K562 (cell line): ENCODE results near the gene CTF1. TPM values are rescaled to one million over a fixed set of nuclear protein-coding genes. Genes with fewer than 3 reads are reported as not detected.
A peak's percentile ranks its signal among the peaks of the same experiment; 100 is the strongest.

Experiments used
- ATAC-seq: fragments of 200-7000 bp; cut with Tn5 transposase; 3 replicates; pipeline ENCODE4 v1.9.1; 2020; ENCODE audit warnings: moderate library complexity
- BruUV-seq: library from RNA; stranded (reverse); fragments of 400-500 nt; replicated peaks from 2 replicates; lab custom pipeline; 2021; lab: Mats Ljungman, UMichigan
- CTCF ChIA-PET: fragments of 300-600 bp; formaldehyde crosslinking; extraction: SDS; loops from one replicate; lab custom pipeline; 2021; ENCODE audit warnings: low intra/inter-chr PET ratio; lab: Yijun Ruan, JAX
- POLR2A ChIA-PET: fragments of 300-600, 350-650 bp; sonication (Branson Sonifier 250); formaldehyde crosslinking; extraction: SDS; loops from one replicate; lab custom pipeline; 2021; ENCODE audit warnings: antibody characterized with exemption, inconsistent platforms; lab: Yijun Ruan, JAX
- DNase-seq, 4 experiments: peaks; one replicate each; pipeline versions ENCODE4 v3.0.0 to v3.0.0-alpha.2; 2011 to 2018; ENCODE audit warnings: low spot score in 3 of 4, mixed read lengths in 3 of 4; ENCODE audit errors: extremely low read depth in 1 of 4
- FAIRE-seq: peaks from 2 replicates; lab custom pipeline; 2011; peaks lifted over from hg19 to GRCh38; lab: Jason Lieb, UNC
- H2AFZ ChIP-seq: 2 replicates; pipeline ENCODE4 v1.6.0; 2011; ENCODE audit warnings: low read depth, low read length, control low read depth, inconsistent platforms
- H3K27ac ChIP-seq: fragments of 200-600 bp; 3 replicates; pipeline ENCODE4 v1.8.0; 2011; ENCODE audit warnings: low read depth, mild to moderate bottlenecking, control low read depth, inconsistent platforms, low read length, moderate library complexity, mixed read lengths; ENCODE audit errors: extremely low read depth
- H3K27me3 ChIP-seq, 2 experiments: fragments of 300-600 bp in 1 of 2; 2 replicates in 1 of 2; 3 replicates in 1 of 2; pipeline versions ENCODE4 v1.6.0 to v1.8.0; 2011; ENCODE audit warnings: inconsistent platforms in 2 of 2, low read length in 2 of 2, mild to moderate bottlenecking in 1 of 2, mixed read lengths in 1 of 2, moderate library complexity in 1 of 2; ENCODE audit not compliant: control insufficient read depth in 2 of 2, insufficient read depth in 2 of 2
- H3K36me3 ChIP-seq: fragments of 300-600 bp; 3 replicates; pipeline ENCODE4 v1.8.0; 2011; ENCODE audit warnings: mild to moderate bottlenecking, low read length, inconsistent platforms; ENCODE audit not compliant: control insufficient read depth, insufficient read depth
- H3K4me1 ChIP-seq, 2 experiments: fragments of 200-600 bp in 1 of 2; replicated peaks in 1 of 2; 2 replicates in 1 of 2; 3 replicates in 1 of 2; pipeline versions ENCODE4 v1.5.1 to v1.8.0; 2011; ENCODE audit warnings: inconsistent platforms in 2 of 2, low read length in 2 of 2, mild to moderate bottlenecking in 1 of 2, mixed read lengths in 1 of 2, moderate library complexity in 1 of 2; ENCODE audit not compliant: control insufficient read depth in 2 of 2, insufficient read depth in 2 of 2
- H3K4me2 ChIP-seq: 2 replicates; pipeline ENCODE4 v1.6.1; 2011; ENCODE audit warnings: low read length, control low read depth, inconsistent platforms, mixed read lengths; ENCODE audit not compliant: insufficient read depth
- H3K4me3 ChIP-seq: fragments of 200-600 bp; sonication (generic), shearing (Covaris generic); 2 replicates; pipeline ENCODE4 v1.5.1; 2016; ENCODE audit warnings: control low read depth, inconsistent platforms
- H3K79me2 ChIP-seq: fragments of 200-600 bp; 3 replicates; pipeline ENCODE4 v1.8.0; 2011; ENCODE audit warnings: low read length, inconsistent platforms; ENCODE audit not compliant: control insufficient read depth, insufficient read depth
- H3K9ac ChIP-seq, 2 experiments: 2 replicates each; pipeline versions ENCODE4 v1.6.0 to v1.6.1; 2011; ENCODE audit warnings: low read depth in 2 of 2, low read length in 2 of 2, control low read depth in 1 of 2, inconsistent platforms in 1 of 2, mild to moderate bottlenecking in 1 of 2, mixed read lengths in 1 of 2; ENCODE audit not compliant: insufficient read depth in 1 of 2
- H3K9me1 ChIP-seq: one replicate; pipeline ENCODE4 v1.6.0; 2011; ENCODE audit warnings: inconsistent platforms, mild to moderate bottlenecking, low read length, moderate library complexity; ENCODE audit not compliant: control insufficient read depth, insufficient read depth
- H3K9me3 ChIP-seq: replicated peaks from 2 replicates; pipeline ENCODE4 v1.5.1; 2011; ENCODE audit warnings: low read depth, low read length, inconsistent platforms; ENCODE audit not compliant: control insufficient read depth, insufficient read depth
- H4K20me1 ChIP-seq: replicated peaks from 2 replicates; pipeline ENCODE4 v1.6.1; 2011; ENCODE audit warnings: low read length, inconsistent platforms, mixed read lengths; ENCODE audit not compliant: control insufficient read depth, insufficient read depth
- CEBPB ChIP-seq: fragments of 450-650 bp; IDR thresholded peaks from 2 replicates; pipeline ENCODE4 v1.6.1; 2016; ENCODE audit warnings: missing genetic modification characterization, missing compliant biosample characterization
- CREB3 ChIP-seq: fragments of 450-650 bp; conservative IDR thresholded peaks from 2 replicates; pipeline ENCODE4 v1.6.1; 2016; ENCODE audit warnings: missing genetic modification characterization, low read depth, mild to moderate bottlenecking, missing compliant biosample characterization, moderate library complexity
- EHMT2 ChIP-seq: fragments of 450-650 bp; IDR thresholded peaks from 2 replicates; pipeline ENCODE4 v1.6.1; 2018; ENCODE audit warnings: antibody characterized with exemption
- GABPA ChIP-seq: fragments of 200-800 bp; sonication (Bioruptor generic); conservative IDR thresholded peaks from 2 replicates; pipeline ENCODE4 v1.6.1; 2016; ENCODE audit warnings: low read depth, missing genetic modification characterization, missing compliant biosample characterization
- GABPB1 ChIP-seq: sonication (generic); formaldehyde crosslinking; IDR thresholded peaks from 2 replicates; pipeline ENCODE4 v1.8.0; 2022; ENCODE audit warnings: mild to moderate bottlenecking, missing genetic modification reagents
- MAFK ChIP-seq: IDR thresholded peaks from 2 replicates; pipeline ENCODE4 v1.6.1; 2011; ENCODE audit warnings: low read length, improper control_type of control experiment
- NR2C2 ChIP-seq, 2 experiments: fragments of 200-800 bp in 1 of 2; sonication (Bioruptor generic) in 1 of 2; sonication (generic) in 1 of 2; formaldehyde crosslinking in 1 of 2; IDR thresholded peaks; 2 replicates each; pipeline versions ENCODE4 v1.6.1 to v1.8.0; 2016 to 2022; ENCODE audit warnings: mild to moderate bottlenecking in 1 of 2, missing compliant biosample characterization in 1 of 2, missing genetic modification characterization in 1 of 2, missing genetic modification reagents in 1 of 2
- PHB ChIP-seq: fragments of 250-450 bp; sonication (Bioruptor Pico); IDR thresholded peaks from 2 replicates; pipeline ENCODE4 v1.5.0; 2021
- PTTG1 ChIP-seq: fragments of 450-650 bp; IDR thresholded peaks from 2 replicates; pipeline ENCODE4 v1.6.1; 2016; ENCODE audit warnings: low read depth, mild to moderate bottlenecking, missing genetic modification characterization, missing compliant biosample characterization
- RUNX1 ChIP-seq: sonication (generic); IDR thresholded peaks from 2 replicates; pipeline ENCODE4 v1.6.1; 2016; ENCODE audit warnings: antibody characterized with exemption, low read depth
- TCF3 ChIP-seq: sonication (generic); formaldehyde crosslinking; IDR thresholded peaks from 2 replicates; pipeline ENCODE4 v1.4.0; 2020; ENCODE audit warnings: mild to moderate bottlenecking, missing genetic modification reagents
- YY1 ChIP-seq, 3 experiments: IDR thresholded peaks; 2 replicates each; pipeline ENCODE4 v1.6.1; 2011; ENCODE audit warnings: low read length in 2 of 3, mild to moderate bottlenecking in 2 of 3, moderate library complexity in 2 of 3, borderline replicate concordance in 1 of 3, control low read depth in 1 of 3, low read depth in 1 of 3; ENCODE audit not compliant: insufficient read depth in 3 of 3, insufficient replicate concordance in 2 of 3, control insufficient read depth in 1 of 3, insufficient read length in 1 of 3; ENCODE audit errors: extremely low read depth in 1 of 3
- ZBTB17 ChIP-seq: fragments of 450-650 bp; formaldehyde crosslinking; IDR thresholded peaks from 2 replicates; pipeline ENCODE4 v1.4.0; 2020; ENCODE audit warnings: mild to moderate bottlenecking
- ZBTB7A ChIP-seq: IDR thresholded peaks from 2 replicates; pipeline ENCODE4 v1.6.1; 2011; ENCODE audit warnings: low read depth, mild to moderate bottlenecking, low read length, moderate library complexity, borderline replicate concordance; ENCODE audit not compliant: control insufficient read depth
- ZEB2 ChIP-seq: fragments of 450-650 bp; IDR thresholded peaks from 2 replicates; pipeline ENCODE4 v1.6.1; 2016
- ZNF175 ChIP-seq: fragments of 200-800 bp; sonication (Bioruptor generic); IDR thresholded peaks from 2 replicates; pipeline ENCODE4 v1.6.1; 2016; ENCODE audit warnings: low read depth, mild to moderate bottlenecking, missing genetic modification characterization, missing compliant biosample characterization
- WGBS: fragments of 100-300 bp; shearing (Covaris generic); methylation state at CpG from one replicate; pipeline ENCODE4 v1.1.6; 2016; ENCODE audit warnings: low coverage, mixed read lengths; ENCODE audit not compliant: insufficient coverage; ENCODE audit errors: missing lambda C conversion rate; 5-methylcytosine and 5-hydroxymethylcytosine counted together
- in situ Hi-C: fragments of 300-500 bp; cut with MboI; formaldehyde crosslinking; loops from 4 replicates; pipeline ENCODE4 v1.15.0; 2018; ENCODE audit warnings: inconsistent platforms, mixed read lengths
- intact Hi-C: fragments of 100-400 bp; cut with micrococcal nuclease; formaldehyde crosslinking; loops from 2 replicates; pipeline ENCODE4 v1.14.2; 2022
- polyA plus RNA-seq, 8 experiments: library from polyadenylated mRNA; depleted of rRNA in 4 of 8; stranded (reverse) in 5 of 8; unstranded in 3 of 8; fragments of >200 nt; fragmentation: Nextera tagmentation in 2 of 8; fragmentation: Illumina TruSeq in 1 of 8; extraction: Ambion mirVana in 2 of 8; extraction: Trizol in 1 of 8; gene quantifications; 2 replicates each; pipeline versions ENCODE4 v1.2.1 to v1.2.3, GENCODE V29; 2011 to 2014; ENCODE audit warnings: inconsistent platforms in 1 of 8, missing spikeins in 1 of 8
- total RNA-seq, 7 experiments: library from RNA; depleted of rRNA in 6 of 7; stranded (reverse); fragments of >200 nt in 6 of 7; fragmentation: Illumina TruSeq in 2 of 7; extraction: Trizol in 2 of 7; gene quantifications; 2 replicates each; pipeline versions ENCODE4 v1.2.1 to v1.2.3, GENCODE V29; 2011 to 2021; ENCODE audit warnings: low replicate concordance in 1 of 7
- TF ChIP-seq, protein P1 (sequence below): sonication (generic); formaldehyde crosslinking; IDR thresholded peaks from 2 replicates; pipeline ENCODE4 v1.9.0; 2022; ENCODE audit warnings: mild to moderate bottlenecking, missing genetic modification reagents
- TF ChIP-seq, protein P2 (sequence below), 3 experiments: fragments of 200-800 bp in 1 of 3; sonication (Bioruptor generic) in 1 of 3; sonication (generic) in 1 of 3; formaldehyde crosslinking in 1 of 3; IDR thresholded peaks; 2 replicates each; pipeline versions ENCODE4 v1.6.1 to v1.8.0; 2016 to 2022; ENCODE audit warnings: mild to moderate bottlenecking in 2 of 3, missing compliant biosample characterization in 2 of 3, missing genetic modification characterization in 2 of 3, missing genetic modification reagents in 1 of 3

The CTF1 gene
- total and polyA plus RNA-seq, 9 of the 15 experiments (the other 6 are each of a cell fraction or from before 2014, with no cell fraction given), result 0.24 to 2.5 (median 0.44) TPM

DNA sequence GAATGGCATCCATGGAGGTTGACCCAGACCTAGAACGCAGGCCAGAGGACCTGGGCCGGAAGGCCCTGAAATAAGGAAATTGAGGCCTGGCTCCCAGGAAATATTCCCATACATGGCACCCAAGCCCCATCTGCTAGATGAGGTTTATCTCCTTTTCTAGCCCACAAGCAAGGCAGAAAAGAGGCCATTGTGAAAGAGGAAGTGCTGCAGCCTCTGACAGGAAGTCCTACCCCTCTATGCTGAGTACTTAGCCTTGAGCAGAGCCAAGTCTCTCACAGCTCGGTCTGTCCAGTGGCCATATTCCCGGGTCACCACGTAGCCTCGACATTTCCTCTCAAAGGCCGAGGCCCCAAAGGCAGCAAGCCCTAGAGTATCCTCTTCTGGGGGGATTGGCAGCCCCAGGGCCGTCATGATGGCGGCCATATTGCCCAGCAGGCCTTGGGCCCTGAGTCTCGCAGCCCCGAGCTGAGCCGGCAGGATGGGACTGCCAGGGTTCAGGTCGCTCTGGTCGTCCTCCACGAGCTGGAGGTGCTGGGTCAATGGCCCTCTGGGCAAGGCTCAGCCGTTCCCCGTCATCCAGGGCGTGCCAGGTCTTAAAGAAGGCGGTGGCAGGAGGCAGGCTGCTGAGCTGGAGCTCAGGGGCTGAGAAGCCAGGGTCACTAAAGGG lies 7.8 kb downstream of the CTF1 start:
- peak overlapping the region in 1 of 2 experiments; percentile 62; a peak in 2 of 4 replicates for H3K9ac ChIP-seq
- DNase-seq (peak in 1 of 4 experiments; percentile 2), ATAC-seq (no peak), FAIRE-seq (no peak)
- no peak overlapping the region for H3K4me3 ChIP-seq
- no TSS peak for BruUV-seq
- H3K4me2 ChIP-seq, result no peak overlapping the region
- peak overlapping the region; percentile 53; the same call in 2 of the 3 replicates for H3K27ac ChIP-seq
- WGBS, result 95% methylated on average over 18 of the region's 19 CpGs
- H3K79me2 ChIP-seq, result no peaks in the 10 kb centered on the region
- peaks cover 25 to 33% of the 10 kb centered on the region in 2 experiments for H3K4me1 ChIP-seq
- no peaks in the 10 kb centered on the region for H3K9me1 ChIP-seq
- H3K9me3 ChIP-seq, result no peaks in the 10 kb centered on the region
- no peaks in the 10 kb centered on the region for H3K36me3 ChIP-seq
- no peaks in the 10 kb centered on the region for H4K20me1 ChIP-seq
- H2AFZ ChIP-seq, result peak overlapping the region; percentile 77
- in situ Hi-C loops (loop anchor here (10.0 kb wide), 1 partner anchor 59 kb away; no protein-coding TSS in a partner anchor), intact Hi-C loops (no loop called here)
- ChIA-PET CTCF (no interaction called here), POLR2A (interaction anchor here (0.5 to 1.2 kb wide), 5 partner anchors 10 to 74 kb away, joined by 3 to 5 read pairs (median 3); partner anchors contain the start of gene BCL7C)
- H3K27me3 ChIP-seq, result no peaks in the 10 kb centered on the region
- TF ChIP-seq ZBTB17 (CRISPR knock-in tag), result 0 out of 2 replicates have a peak, but pooled peaks have one; percentile 28
- TF ChIP-seq GABPA, result 0 out of 2 replicates have a peak, but pooled peaks have one; percentile 38
- TF ChIP-seq, protein P1, sequence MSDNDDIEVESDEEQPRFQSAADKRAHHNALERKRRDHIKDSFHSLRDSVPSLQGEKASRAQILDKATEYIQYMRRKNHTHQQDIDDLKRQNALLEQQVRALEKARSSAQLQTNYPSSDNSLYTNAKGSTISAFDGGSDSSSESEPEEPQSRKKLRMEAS (CRISPR knock-in tag), result peak; percentile 14; the same call in 1 of the 2 replicates
- no peak for TF ChIP-seq ZEB2
- no peak for TF ChIP-seq NR2C2 (CRISPR knock-in tag; IDR thresholded peaks at IDR 0.05)
- TF ChIP-seq NR2C2 (tag; IDR thresholded peaks at IDR 0.05), result no peak
- TF ChIP-seq CEBPB (tag), result no peak
- TF ChIP-seq ZBTB7A, result no peak
- 0 out of 2 replicates have a peak, but pooled peaks have one; percentile 54 for TF ChIP-seq EHMT2
- TF ChIP-seq, protein P2, sequence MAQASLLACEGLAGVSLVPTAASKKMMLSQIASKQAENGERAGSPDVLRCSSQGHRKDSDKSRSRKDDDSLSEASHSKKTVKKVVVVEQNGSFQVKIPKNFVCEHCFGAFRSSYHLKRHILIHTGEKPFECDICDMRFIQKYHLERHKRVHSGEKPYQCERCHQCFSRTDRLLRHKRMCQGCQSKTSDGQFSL (CRISPR knock-in tag; IDR thresholded peaks at IDR 0.05), result 0 out of 2 replicates have a peak, but pooled peaks have one; percentile 23
- TF ChIP-seq, protein P2 (tag; IDR thresholded peaks at IDR 0.05), result no peak
- peak in 1 of 3 experiments; percentile 48 for TF ChIP-seq YY1 (IDR thresholded peaks at IDR 0.05; ENCODE audit: borderline replicate concordance in 1 of 3, control insufficient read depth in 1 of 3, extremely low read depth in 1 of 3, insufficient read depth in 3 of 3, insufficient read length in 1 of 3, insufficient replicate concordance in 2 of 3, low read depth in 1 of 3, low read length in 2 of 3)
- TF ChIP-seq TCF3 (CRISPR knock-in tag), result no peak
- TF ChIP-seq RUNX1, result no peak
- TF ChIP-seq PTTG1 (tag), result no peak
- no peak for TF ChIP-seq MAFK
- peak; percentile 77 for TF ChIP-seq GABPB1 (CRISPR knock-in tag)
- TF ChIP-seq ZNF175 (CRISPR knock-in tag), result peak; percentile 60; the same call in 1 of the 2 replicates
- TF ChIP-seq CREB3 (tag), result 0 out of 2 replicates have a peak, but pooled peaks have one; percentile 28
- no peak for TF ChIP-seq PHB (CRISPR knock-in tag)
